ENCODE results near the gene TUBB2B. TPM values are rescaled to one million over a fixed set of nuclear protein-coding genes. Genes with fewer than 3 reads are reported as not detected.

The TUBB2B gene
- total RNA-seq, 4 donors from 2014 or later: 1.0 to 3.4 (median 2.5) TPM

DNA sequence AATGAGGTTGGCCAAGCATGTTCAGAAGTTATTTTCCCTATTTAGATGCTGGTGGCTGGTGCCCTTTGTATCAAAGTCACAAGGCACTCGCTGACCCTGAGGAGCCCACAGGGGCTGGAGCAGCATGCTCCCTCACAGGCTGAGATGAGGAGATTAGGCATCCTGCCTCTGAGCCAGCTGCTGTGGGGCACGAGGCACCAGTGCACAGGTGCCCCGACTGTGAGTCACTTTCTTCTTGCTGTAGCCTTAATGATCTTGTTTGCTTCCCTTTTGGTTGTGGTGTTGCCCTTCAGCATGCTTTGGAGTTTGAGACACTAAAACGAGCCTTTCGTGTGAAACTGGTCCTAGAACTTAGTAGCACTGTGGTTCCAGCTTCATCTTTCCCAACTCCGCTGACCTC, 35.6 kb upstream of the TUBB2B start:
- TF ChIP-seq, protein P1, sequence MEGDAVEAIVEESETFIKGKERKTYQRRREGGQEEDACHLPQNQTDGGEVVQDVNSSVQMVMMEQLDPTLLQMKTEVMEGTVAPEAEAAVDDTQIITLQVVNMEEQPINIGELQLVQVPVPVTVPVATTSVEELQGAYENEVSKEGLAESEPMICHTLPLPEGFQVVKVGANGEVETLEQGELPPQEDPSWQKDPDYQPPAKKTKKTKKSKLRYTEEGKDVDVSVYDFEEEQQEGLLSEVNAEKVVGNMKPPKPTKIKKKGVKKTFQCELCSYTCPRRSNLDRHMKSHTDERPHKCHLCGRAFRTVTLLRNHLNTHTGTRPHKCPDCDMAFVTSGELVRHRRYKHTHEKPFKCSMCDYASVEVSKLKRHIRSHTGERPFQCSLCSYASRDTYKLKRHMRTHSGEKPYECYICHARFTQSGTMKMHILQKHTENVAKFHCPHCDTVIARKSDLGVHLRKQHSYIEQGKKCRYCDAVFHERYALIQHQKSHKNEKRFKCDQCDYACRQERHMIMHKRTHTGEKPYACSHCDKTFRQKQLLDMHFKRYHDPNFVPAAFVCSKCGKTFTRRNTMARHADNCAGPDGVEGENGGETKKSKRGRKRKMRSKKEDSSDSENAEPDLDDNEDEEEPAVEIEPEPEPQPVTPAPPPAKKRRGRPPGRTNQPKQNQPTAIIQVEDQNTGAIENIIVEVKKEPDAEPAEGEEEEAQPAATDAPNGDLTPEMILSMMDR (IDR thresholded peaks at IDR 0.05; ENCODE audit: low read depth): no peak

DNA sequence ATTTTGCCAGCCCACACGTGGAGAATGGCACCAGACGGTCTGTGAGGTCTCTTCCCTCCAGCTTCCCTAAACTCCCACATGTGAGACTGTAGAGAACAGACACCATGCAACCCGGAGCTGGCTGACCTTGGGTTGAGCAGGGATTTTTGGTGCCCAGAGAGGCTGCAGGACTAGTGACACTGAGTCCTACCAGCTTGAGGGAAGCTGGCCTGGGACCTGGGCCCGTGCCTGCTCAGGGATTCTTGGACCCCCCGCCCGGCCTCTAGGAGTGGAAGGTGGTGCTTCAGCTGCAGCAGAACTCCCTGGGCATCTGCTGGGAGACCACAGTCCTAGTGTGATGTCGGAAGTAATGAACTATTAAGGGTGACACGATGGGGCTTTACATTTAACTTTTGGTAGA, 34.5 kb upstream of the TUBB2B start:
- TF ChIP-seq, protein P1 (IDR thresholded peaks at IDR 0.05; ENCODE audit: low read depth): no peak

DNA sequence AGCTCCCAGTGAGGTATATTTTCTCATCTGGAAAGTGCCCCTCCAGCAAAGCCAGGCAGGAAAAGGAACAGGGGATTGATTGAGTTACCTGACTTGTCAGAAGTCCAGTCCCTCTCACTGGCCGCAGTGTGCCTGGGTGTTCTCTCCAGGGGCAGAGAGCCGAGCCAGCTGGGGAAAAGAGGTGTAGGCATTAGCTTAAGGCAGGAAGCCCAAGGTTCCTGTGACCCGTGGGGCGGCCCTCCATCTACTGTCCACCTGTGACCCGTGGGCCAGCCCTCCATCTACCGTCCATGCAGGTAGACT, 34.0 kb upstream of the TUBB2B start:
- TF ChIP-seq, protein P1 (IDR thresholded peaks at IDR 0.05; ENCODE audit: low read depth): no peak

DNA sequence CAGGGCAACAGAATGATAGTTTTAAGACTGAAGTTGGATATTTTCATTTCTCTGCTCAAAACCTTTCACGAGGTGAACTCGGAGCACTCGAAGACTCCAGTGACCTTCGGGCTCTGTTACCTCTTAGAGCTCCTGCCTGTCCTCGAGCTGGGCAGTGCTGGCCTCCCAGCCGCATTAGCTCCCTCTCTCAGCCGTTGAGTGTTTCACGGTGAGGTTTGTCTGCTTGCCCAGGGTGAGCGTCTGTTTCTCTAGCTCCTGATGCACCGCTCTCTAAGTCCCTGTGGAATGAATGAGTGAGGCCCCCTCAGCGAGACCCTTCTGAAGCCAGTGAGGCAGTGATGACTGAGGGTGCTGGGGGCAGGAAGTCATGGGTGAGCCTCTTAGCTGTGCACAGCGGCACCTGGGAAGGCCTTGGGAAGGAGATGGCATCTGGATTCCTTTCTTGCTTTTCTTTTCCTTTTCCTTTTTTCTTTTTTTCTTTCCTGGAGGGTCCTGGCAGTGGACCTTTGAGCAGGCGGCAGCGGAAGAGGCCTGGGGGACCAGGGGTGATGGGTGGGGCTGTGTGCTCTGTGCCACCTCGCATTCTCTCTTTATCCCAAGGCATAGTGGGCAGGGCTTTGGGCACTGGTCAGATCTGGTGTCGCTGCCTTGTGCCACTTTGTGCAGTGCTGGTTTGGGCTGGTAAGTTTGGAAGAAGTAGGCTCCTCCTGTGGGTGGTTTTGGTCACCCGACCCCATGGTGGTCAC, 33.5 kb upstream of the TUBB2B start:
- TF ChIP-seq, protein P1 (IDR thresholded peaks at IDR 0.05; ENCODE audit: low read depth): no peak

DNA sequence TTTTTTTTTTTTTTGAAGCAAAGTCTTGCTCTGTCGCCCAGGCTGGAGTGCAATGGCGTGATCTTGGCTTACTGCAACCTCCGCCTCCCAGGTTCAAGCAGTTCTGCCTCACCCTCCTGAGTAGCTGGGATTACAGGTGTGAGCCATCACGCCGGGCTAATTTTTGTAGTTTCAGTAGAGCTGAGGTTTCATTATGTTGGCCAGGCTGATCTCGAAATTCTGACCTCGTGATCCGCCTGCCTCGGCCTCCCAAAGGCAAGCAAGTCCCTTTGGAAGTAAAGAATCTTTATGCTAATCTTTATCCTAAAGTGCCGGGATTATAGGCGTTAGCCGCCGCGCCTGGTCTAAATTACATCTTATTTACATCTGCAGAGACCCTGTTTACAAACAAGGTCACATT, 32.8 kb upstream of the TUBB2B start:
- TF ChIP-seq, protein P1 (IDR thresholded peaks at IDR 0.05; ENCODE audit: low read depth): no peak

DNA sequence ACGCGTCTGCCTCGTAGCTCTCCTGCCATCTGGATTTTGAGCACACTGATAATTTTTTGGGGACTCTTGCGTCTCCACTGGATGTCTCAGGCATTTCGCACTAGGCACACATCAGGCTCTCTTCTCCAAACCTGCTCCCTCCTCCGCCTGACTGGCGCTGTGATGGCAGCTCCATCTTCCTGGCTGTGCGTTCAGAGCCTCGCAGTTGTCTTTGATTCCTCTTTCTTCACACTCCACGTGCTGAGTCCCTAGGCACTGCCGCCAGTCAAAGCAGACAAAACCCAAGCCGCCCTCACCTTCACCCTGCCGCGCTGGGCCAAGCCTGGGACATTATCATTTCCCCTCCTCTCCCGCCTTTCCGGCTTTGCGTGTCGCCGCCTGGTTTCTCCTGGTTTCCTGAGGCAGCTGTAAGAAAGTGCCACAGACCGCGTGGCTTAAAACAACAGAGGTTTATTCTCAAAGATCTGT, 32.1 kb upstream of the TUBB2B start:
- TF ChIP-seq, protein P1 (IDR thresholded peaks at IDR 0.05; ENCODE audit: low read depth): no peak

DNA sequence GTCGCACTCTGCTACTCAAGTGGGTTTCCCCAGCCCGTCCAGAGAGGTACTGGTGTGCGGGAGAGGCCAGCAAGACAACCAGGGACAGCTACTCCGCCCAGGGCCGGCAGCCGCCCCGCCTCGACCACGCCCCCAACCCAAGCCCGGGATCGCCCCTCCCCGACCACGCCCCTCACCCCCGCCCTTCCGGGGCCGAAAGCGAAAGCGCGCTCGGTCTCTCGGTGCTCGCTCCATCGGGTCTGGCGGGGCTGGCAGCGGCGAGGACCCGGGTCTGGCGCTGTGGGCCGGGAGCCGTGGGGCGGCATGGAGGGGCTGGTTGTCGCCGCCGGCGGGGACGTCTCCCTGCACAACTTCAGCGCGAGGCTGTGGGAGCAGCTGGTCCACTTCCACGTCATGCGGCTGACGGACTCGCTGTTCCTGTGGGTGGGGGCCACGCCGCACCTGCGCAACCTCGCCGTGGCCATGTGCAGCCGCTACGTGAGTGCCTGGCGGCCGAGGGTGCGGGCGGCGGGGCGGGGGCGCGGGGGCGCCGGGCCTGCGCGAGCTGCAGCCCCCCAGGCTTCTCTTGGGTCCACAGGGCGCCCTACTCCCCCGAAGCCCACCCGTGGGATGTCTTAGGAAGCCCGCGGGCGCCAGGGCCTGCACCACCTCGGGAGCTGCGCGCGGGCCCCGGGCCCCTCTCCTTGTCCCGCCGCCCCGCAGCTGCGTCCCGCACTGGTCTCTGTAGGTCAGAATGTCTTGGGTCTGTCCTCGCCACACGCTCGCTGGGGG, 31.5 kb upstream of the TUBB2B start, which contains the start of gene PSMG4:
Gene PSMG4 (plus strand): TSS at position 228 of the 771 bp plus-strand sequence. CDS start 76 bp downstream, at position 304.
- TF ChIP-seq, protein P1 (IDR thresholded peaks at IDR 0.05; ENCODE audit: low read depth): no peak
